ENCODE data around the gene MAGEA1.

The MAGEA1 gene

GRCh38 chrX:153181822-153182221, 2.7 kb downstream of the MAGEA1 start:
- Histone ChIP-seq H3K27ac (ENCODE audit: low read depth, low read length) (no peak overlapping the region), H3K4me1 (ENCODE audit: control insufficient read depth in 5 of 5, insufficient read depth in 5 of 5, low read length in 5 of 5) (no peaks in the 10 kb centered on the region), H3K36me3 (ENCODE audit: control insufficient read depth in 5 of 5, insufficient read depth in 5 of 5, low read length in 5 of 5) (no peaks in the 10 kb centered on the region), H3K9me3 (ENCODE audit: control insufficient read depth in 5 of 5, low read length in 5 of 5) (no peaks in the 10 kb centered on the region), H3K9ac (ENCODE audit: low read length in 5 of 5) (no peak overlapping the region), H3K4me3 (ENCODE audit: low read depth in 1 of 5, low read length in 5 of 5) (no peak overlapping the region), H3K27me3 (ENCODE audit: control insufficient read depth in 5 of 5, insufficient read depth in 4 of 5, low read length in 5 of 5) (peaks cover 5 to 45% (median 16%) of the 10 kb centered on the region in 5 donors)

- H3K9me3 ChIP-seq (ENCODE audit: control insufficient read depth in 5 of 5, low read length in 5 of 5): no peaks in the 10 kb centered on the region
- H3K4me1 ChIP-seq (ENCODE audit: control insufficient read depth in 5 of 5, insufficient read depth in 5 of 5, low read length in 5 of 5): no peaks in the 10 kb centered on the region
- H3K36me3 ChIP-seq (ENCODE audit: control insufficient read depth in 5 of 5, insufficient read depth in 5 of 5, low read length in 5 of 5): no peaks in the 10 kb centered on the region
- peaks cover 13 to 43% (median 22%) of the 10 kb centered on the region in 5 donors for H3K27me3 ChIP-seq (ENCODE audit: control insufficient read depth in 5 of 5, insufficient read depth in 4 of 5, low read length in 5 of 5)
- no peak overlapping the region for H3K9ac ChIP-seq (ENCODE audit: low read length in 5 of 5)
- no peak overlapping the region for H3K27ac ChIP-seq (ENCODE audit: low read depth, low read length)
- no peak overlapping the region for H3K4me3 ChIP-seq (ENCODE audit: low read depth in 1 of 5, low read length in 5 of 5)
Measured at GRCh38 chrX:153184787-153185186, 5.7 kb downstream of the MAGEA1 start.

DNA sequence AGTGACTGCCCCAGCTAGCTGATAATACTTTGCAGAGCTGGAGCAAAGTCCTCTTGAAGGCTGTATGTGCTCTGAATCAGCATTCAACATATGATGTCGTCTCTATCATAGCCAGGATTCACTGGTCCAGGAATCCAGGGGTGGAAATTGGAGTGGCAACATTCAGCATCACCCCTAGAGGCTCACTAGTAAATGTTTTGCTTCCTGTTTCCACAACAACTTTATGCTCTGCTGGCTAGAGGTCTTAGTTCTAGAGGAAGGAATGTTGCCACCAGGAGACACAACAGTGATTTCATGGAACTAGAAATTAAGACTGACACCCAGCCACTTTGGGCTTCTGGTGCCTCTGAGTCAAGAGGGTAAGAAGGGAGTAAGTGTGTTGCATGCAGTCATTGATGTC, 11.3 kb downstream of the MAGEA1 start:
- H3K4me1 ChIP-seq (ENCODE audit: control insufficient read depth in 5 of 5, insufficient read depth in 5 of 5, low read length in 5 of 5): no peaks in the 10 kb centered on the region
- H3K9me3 ChIP-seq (ENCODE audit: control insufficient read depth in 5 of 5, low read length in 5 of 5): peaks cover 0 to 2% (median 0%) of the 10 kb centered on the region in 5 donors
- H3K27me3 ChIP-seq (ENCODE audit: control insufficient read depth in 5 of 5, insufficient read depth in 4 of 5, low read length in 5 of 5): peaks cover 11 to 21% (median 14%) of the 10 kb centered on the region in 5 donors
- no peak overlapping the region for H3K9ac ChIP-seq (ENCODE audit: low read length in 5 of 5)
- H3K27ac ChIP-seq (ENCODE audit: low read depth, low read length): no peak overlapping the region
- H3K4me3 ChIP-seq (ENCODE audit: low read depth in 1 of 5, low read length in 5 of 5): no peak overlapping the region
- no peaks in the 10 kb centered on the region for H3K36me3 ChIP-seq (ENCODE audit: control insufficient read depth in 5 of 5, insufficient read depth in 5 of 5, low read length in 5 of 5)

- Histone ChIP-seq H3K4me1 (ENCODE audit: control insufficient read depth in 5 of 5, insufficient read depth in 5 of 5, low read length in 5 of 5) (no peaks in the 10 kb centered on the region), H3K9ac (ENCODE audit: low read length in 5 of 5) (no peak overlapping the region), H3K9me3 (ENCODE audit: control insufficient read depth in 5 of 5, low read length in 5 of 5) (peaks cover 6 to 14% (median 11%) of the 10 kb centered on the region in 5 donors), H3K27me3 (ENCODE audit: control insufficient read depth in 5 of 5, insufficient read depth in 4 of 5, low read length in 5 of 5) (peaks cover 0 to 13% (median 3%) of the 10 kb centered on the region in 5 donors), H3K27ac (ENCODE audit: low read depth, low read length) (no peak overlapping the region), H3K36me3 (ENCODE audit: control insufficient read depth in 5 of 5, insufficient read depth in 5 of 5, low read length in 5 of 5) (no peaks in the 10 kb centered on the region), H3K4me3 (ENCODE audit: low read depth in 1 of 5, low read length in 5 of 5) (no peak overlapping the region)
Measured at GRCh38 chrX:153200462-153200861, 21.4 kb downstream of the MAGEA1 start.

GRCh38 chrX:153206425-153207046, 27.5 kb downstream of the MAGEA1 start:
- H3K9ac ChIP-seq (ENCODE audit: low read length in 5 of 5): no peak overlapping the region
- no peak overlapping the region for H3K27ac ChIP-seq (ENCODE audit: low read depth, low read length)
- H3K9me3 ChIP-seq (ENCODE audit: control insufficient read depth in 5 of 5, low read length in 5 of 5): peaks cover 0 to 6% (median 3%) of the 10 kb centered on the region in 5 donors
- no peak overlapping the region for H3K4me3 ChIP-seq (ENCODE audit: low read depth in 1 of 5, low read length in 5 of 5)
- H3K27me3 ChIP-seq (ENCODE audit: control insufficient read depth in 5 of 5, insufficient read depth in 4 of 5, low read length in 5 of 5): peaks cover 0 to 20% (median 3%) of the 10 kb centered on the region in 5 donors
- no peaks in the 10 kb centered on the region for H3K4me1 ChIP-seq (ENCODE audit: control insufficient read depth in 5 of 5, insufficient read depth in 5 of 5, low read length in 5 of 5)
- no peaks in the 10 kb centered on the region for H3K36me3 ChIP-seq (ENCODE audit: control insufficient read depth in 5 of 5, insufficient read depth in 5 of 5, low read length in 5 of 5)

- H3K9ac ChIP-seq (ENCODE audit: low read length in 5 of 5): no peak overlapping the region
- peaks cover 0 to 19% (median 3%) of the 10 kb centered on the region in 5 donors for H3K27me3 ChIP-seq (ENCODE audit: control insufficient read depth in 5 of 5, insufficient read depth in 4 of 5, low read length in 5 of 5)
- H3K27ac ChIP-seq (ENCODE audit: low read depth, low read length): no peak overlapping the region
- H3K4me1 ChIP-seq (ENCODE audit: control insufficient read depth in 5 of 5, insufficient read depth in 5 of 5, low read length in 5 of 5): no peaks in the 10 kb centered on the region
- H3K36me3 ChIP-seq (ENCODE audit: control insufficient read depth in 5 of 5, insufficient read depth in 5 of 5, low read length in 5 of 5): no peaks in the 10 kb centered on the region
- peaks cover 0 to 10% (median 5%) of the 10 kb centered on the region in 5 donors for H3K9me3 ChIP-seq (ENCODE audit: control insufficient read depth in 5 of 5, low read length in 5 of 5)
- no peak overlapping the region for H3K4me3 ChIP-seq (ENCODE audit: low read depth in 1 of 5, low read length in 5 of 5)
Measured at GRCh38 chrX:153209347-153209746, 30.3 kb downstream of the MAGEA1 start.

GRCh38 chrX:153214934-153215333, 35.9 kb downstream of the MAGEA1 start:
- Histone ChIP-seq H3K4me3 (ENCODE audit: low read depth in 1 of 5, low read length in 5 of 5) (no peak overlapping the region), H3K27me3 (ENCODE audit: control insufficient read depth in 5 of 5, insufficient read depth in 4 of 5, low read length in 5 of 5) (peaks cover 0 to 37% (median 11%) of the 10 kb centered on the region in 5 donors), H3K27ac (ENCODE audit: low read depth, low read length) (no peak overlapping the region), H3K36me3 (ENCODE audit: control insufficient read depth in 5 of 5, insufficient read depth in 5 of 5, low read length in 5 of 5) (no peaks in the 10 kb centered on the region), H3K9ac (ENCODE audit: low read length in 5 of 5) (no peak overlapping the region), H3K4me1 (ENCODE audit: control insufficient read depth in 5 of 5, insufficient read depth in 5 of 5, low read length in 5 of 5) (no peaks in the 10 kb centered on the region), H3K9me3 (ENCODE audit: control insufficient read depth in 5 of 5, low read length in 5 of 5) (peaks cover 0 to 10% (median 4%) of the 10 kb centered on the region in 5 donors)

- H3K9me3 ChIP-seq (ENCODE audit: control insufficient read depth in 5 of 5, low read length in 5 of 5): peaks cover 0 to 4% (median 3%) of the 10 kb centered on the region in 5 donors
Measured at GRCh38 chrX:153216926-153217325, 37.8 kb downstream of the MAGEA1 start.

GRCh38 chrX:153225438-153226098, 46.5 kb downstream of the MAGEA1 start:
- no peak overlapping the region for H3K27ac ChIP-seq (ENCODE audit: low read depth, low read length)
- H3K9ac ChIP-seq (ENCODE audit: low read length in 5 of 5): no peak overlapping the region
- no peaks in the 10 kb centered on the region for H3K4me1 ChIP-seq (ENCODE audit: control insufficient read depth in 5 of 5, insufficient read depth in 5 of 5, low read length in 5 of 5)
- H3K36me3 ChIP-seq (ENCODE audit: control insufficient read depth in 5 of 5, insufficient read depth in 5 of 5, low read length in 5 of 5): no peaks in the 10 kb centered on the region
- H3K27me3 ChIP-seq (ENCODE audit: control insufficient read depth in 5 of 5, insufficient read depth in 4 of 5, low read length in 5 of 5): peaks cover 6 to 15% (median 11%) of the 10 kb centered on the region in 5 donors
- H3K9me3 ChIP-seq (ENCODE audit: control insufficient read depth in 5 of 5, low read length in 5 of 5): no peaks in the 10 kb centered on the region
- H3K4me3 ChIP-seq (ENCODE audit: low read depth in 1 of 5, low read length in 5 of 5): no peak overlapping the region

More at GRCh38 chrX:153216926-153217325, 37.8 kb downstream of the MAGEA1 start:
- no peak overlapping the region for H3K4me3 ChIP-seq (ENCODE audit: low read depth in 1 of 5, low read length in 5 of 5)
- no peak overlapping the region for H3K27ac ChIP-seq (ENCODE audit: low read depth, low read length)
- no peaks in the 10 kb centered on the region for H3K36me3 ChIP-seq (ENCODE audit: control insufficient read depth in 5 of 5, insufficient read depth in 5 of 5, low read length in 5 of 5)
- H3K27me3 ChIP-seq (ENCODE audit: control insufficient read depth in 5 of 5, insufficient read depth in 4 of 5, low read length in 5 of 5): peaks cover 0 to 43% (median 11%) of the 10 kb centered on the region in 5 donors
- H3K9ac ChIP-seq (ENCODE audit: low read length in 5 of 5): no peak overlapping the region
- no peaks in the 10 kb centered on the region for H3K4me1 ChIP-seq (ENCODE audit: control insufficient read depth in 5 of 5, insufficient read depth in 5 of 5, low read length in 5 of 5)
